T47D (cell line): ENCODE data around the gene ARAP3.

Experiments
- DNase-seq, 2 experiments: peaks; one replicate each; pipeline versions ENCODE4 v3.0.0 to v3.0.0-alpha.2; 2011 to 2012; ENCODE audit warnings: low read depth in 1 of 2, low spot score in 1 of 2
- JUND ChIP-seq: IDR thresholded peaks from 2 replicates; pipeline ENCODE4 v1.6.1; 2012; ENCODE audit warnings: low read depth
- in situ Hi-C: cut with HindIII; loops from 2 replicates; pipeline ENCODE4 v1.10.0; 2016; ENCODE audit warnings: low sequenced_read_pairs, low pct_unique_long_range_greater_than_20kb

Gene ARAP3

GRCh38 chr5:141713616-141714309 lies 31.7 kb upstream of the ARAP3 start:
- peak in 1 of 2 experiments; percentile 71 for DNase-seq
- in situ Hi-C loops = no loop called here
- TF ChIP-seq JUND = no peak

DNA sequence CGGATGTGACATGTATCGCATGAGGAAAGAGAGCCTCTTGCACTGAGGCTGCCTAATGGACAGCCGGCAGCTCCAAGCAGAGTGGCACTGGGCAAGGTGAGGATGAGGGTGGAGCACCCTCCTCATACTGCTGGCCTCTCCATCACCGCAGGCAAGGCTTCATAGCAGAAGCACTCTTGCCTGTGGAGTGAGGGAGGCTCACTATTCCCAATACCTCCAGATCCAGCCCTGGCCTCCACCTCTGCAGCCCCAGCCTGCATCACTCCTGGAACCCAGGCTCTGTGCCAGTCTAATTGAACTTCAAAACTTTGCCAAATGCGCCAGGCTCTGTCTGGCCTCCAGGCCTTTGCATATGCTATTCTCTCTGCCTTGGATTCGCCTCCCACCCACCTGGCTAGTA lies 29.7 kb upstream of the ARAP3 start:
- DNase-seq = no peak
- in situ Hi-C loops = no loop called here
- TF ChIP-seq JUND = no peak

DNA sequence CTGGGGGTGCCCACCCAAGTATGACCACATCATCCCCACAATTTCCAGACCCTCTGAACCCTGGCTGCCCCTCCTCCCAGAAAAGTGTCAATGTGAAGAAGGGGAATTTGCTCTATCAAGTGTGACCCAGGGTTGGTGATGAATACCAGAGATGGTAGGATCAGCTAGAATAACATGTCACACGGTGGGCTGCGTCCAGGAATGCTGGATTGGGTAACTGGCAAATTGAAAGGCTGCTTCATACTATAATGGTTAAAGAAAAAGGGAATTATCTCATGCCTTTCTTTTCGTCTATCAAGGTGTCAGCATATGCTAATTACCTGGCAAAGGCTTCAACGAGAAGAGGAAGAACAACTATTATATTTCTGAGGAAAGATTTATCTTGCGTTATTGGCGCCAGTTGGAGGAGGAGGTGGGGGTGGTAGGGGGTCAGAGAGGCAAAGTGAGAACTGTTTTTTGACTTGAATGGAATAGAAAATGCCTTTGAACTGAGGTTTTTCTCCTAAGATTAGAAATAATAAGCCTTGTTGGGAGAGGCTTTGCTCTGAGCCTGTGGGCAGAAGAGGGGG lies 27.8 kb upstream of the ARAP3 start:
- no peak for DNase-seq
- in situ Hi-C loops = no loop called here
- no peak for TF ChIP-seq JUND

- DNase-seq = no peak
- in situ Hi-C loops = no loop called here
- TF ChIP-seq JUND = no peak
Observed at GRCh38 chr5:141708016-141708415, 26.0 kb upstream of the ARAP3 start.

DNA sequence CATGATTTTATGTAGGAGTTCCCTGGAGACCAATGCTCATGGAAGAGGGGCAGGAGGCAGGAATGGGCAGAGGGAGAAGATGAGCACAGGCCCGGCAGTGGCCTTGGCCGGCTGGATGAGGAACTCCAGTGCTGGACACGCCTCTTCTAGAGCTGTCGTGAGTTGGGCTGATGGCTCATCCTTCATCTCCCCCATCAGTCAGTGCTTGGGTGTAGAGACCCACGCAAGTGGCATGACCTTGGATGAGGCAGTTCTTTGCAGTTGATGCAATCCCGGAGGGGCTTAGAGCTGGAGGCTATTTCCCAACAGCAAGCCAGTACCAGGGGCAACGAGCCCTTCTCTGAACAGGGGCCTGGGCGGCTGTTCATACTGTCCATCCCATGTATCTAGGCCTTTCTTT lies 25.5 kb upstream of the ARAP3 start:
- TF ChIP-seq JUND = no peak
- in situ Hi-C loops = no loop called here
- no peak for DNase-seq

DNA sequence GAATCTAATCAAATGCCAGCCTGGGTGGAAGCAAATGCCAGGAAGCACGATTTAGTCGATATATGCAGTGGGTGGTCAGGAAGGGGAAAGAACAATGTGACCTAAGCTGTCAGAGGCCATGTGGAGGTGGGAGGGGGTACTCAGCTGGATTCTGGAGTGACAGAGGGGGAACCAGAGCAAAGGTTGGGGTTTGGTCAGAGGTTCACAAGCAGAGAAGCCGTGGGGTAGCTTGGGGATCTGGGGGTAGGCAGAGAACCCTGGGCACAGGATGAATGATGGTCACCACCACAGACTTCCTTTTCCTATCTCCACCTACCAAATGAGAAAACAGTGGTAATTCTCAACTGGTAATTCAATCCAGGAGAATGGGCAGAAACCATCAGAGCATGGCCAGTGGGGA lies 24.1 kb upstream of the ARAP3 start:
- in situ Hi-C loops = no loop called here
- no peak for TF ChIP-seq JUND
- no peak for DNase-seq

GRCh38 chr5:141705469-141705868 lies 23.4 kb upstream of the ARAP3 start:
- in situ Hi-C loops = no loop called here
- TF ChIP-seq JUND = no peak
- no peak for DNase-seq

DNA sequence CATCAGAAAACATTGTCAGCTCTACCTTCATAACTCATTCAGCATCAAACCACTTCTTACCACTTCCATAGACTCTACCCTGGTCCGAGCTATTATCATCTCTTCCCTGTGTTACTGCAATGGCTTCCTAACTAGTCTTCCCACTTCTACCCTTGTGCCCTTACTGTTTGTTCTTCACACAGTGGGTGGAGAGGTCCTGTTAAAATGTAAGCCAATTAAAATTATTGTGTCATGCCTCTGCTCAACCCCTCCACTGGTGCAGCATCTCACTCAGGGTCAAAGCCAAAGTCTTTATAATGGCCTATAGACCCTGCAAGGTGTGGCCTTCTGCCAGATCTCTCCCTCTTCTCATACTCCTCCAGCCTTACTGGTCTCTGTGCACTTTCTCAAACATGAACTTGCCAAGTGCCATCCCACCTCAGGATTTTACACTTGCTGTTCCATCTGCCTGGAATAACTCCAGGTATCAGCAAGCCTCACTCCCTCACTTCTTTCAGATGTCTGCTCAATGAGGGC lies 22.8 kb upstream of the ARAP3 start:
- DNase-seq = no peak
- no peak for TF ChIP-seq JUND
- in situ Hi-C loops = no loop called here

DNA sequence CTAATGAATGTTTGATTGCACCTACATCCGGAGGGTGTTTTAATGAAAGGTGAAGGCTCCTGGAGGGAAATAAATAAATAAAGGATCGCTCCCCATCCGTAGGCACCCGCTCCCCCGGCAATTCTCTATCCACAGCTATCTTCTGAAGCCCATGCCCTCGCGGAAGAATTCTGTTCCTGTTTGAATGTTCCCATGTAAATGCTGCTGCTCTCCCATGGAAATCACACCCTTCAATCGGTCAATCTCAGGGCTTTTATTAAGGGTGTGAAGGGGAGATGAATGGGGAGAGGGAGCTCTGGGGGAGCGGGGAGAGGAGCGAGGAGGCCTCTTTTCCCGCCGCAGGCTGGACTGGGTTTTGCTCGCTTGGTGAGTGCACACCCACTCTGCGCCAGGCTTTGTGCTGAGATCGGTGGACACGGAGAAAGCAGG lies 21.1 kb upstream of the ARAP3 start:
- no peak for DNase-seq
- in situ Hi-C loops = no loop called here
- no peak for TF ChIP-seq JUND

DNA sequence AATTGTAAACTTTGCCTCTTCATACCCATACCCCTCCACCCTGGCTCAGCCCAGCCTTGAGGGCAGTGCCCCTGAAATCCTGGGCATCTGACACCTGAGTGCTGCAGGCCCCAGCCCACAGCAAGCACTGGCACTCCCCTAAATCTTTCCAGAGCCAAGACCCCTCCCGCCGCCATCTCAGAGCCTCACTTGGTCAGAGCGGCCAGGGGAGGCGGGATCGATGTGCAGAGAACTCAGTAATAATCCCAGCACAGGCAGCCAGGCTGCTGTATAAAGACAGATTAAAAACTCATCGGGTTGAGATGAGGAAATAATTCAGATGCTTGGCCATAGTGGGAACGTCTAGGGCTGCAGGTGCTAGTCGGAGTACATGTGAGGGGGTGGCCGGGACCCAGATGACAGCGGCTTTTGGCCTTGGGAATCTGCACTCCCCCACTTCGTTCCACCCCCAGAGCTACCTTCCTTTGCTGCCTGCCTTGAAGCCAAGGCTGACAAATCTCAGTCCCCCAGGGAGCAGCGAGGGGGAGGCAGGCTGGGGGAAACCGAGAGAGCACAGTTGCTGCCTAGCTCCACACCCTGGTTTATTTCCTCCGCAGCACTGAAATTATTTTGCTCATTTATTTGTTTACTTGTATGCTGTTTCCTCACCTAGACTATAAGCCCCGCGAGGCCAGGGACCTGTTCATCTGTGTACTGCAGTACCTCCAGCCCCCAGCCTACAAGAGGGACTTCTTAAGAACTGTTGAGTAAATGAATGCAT lies 19.5 kb upstream of the ARAP3 start:
- TF ChIP-seq JUND = no peak
- no peak for DNase-seq
- in situ Hi-C loops = no loop called here

- DNase-seq = no peak
- TF ChIP-seq JUND = no peak
- in situ Hi-C loops = no loop called here
Observed at GRCh38 chr5:141697586-141697985, 15.6 kb upstream of the ARAP3 start.

GRCh38 chr5:141696431-141696830 lies 14.4 kb upstream of the ARAP3 start:
- TF ChIP-seq JUND = no peak
- in situ Hi-C loops = no loop called here
- DNase-seq = peak in 1 of 2 experiments; percentile 71

- no peak for TF ChIP-seq JUND
- in situ Hi-C loops = no loop called here
- peak in 1 of 2 experiments; percentile 51 for DNase-seq
Observed at GRCh38 chr5:141695627-141696215, 13.7 kb upstream of the ARAP3 start.
